HCT116 (cell line): ENCODE measurements around the gene SHISAL1.

Experiments used
- EZH2 ChIP-seq: fragments of 200-600 bp; sonication (generic); IDR thresholded peaks from 2 replicates; pipeline ENCODE4 v1.6.1; 2017; ENCODE audit warnings: antibody characterized with exemption, mixed run types
- POLR2A ChIP-seq: IDR thresholded peaks from 2 replicates; pipeline ENCODE4 v1.7.0; 2011; ENCODE audit warnings: borderline replicate concordance; ENCODE audit not compliant: insufficient read depth, insufficient read length; ENCODE audit errors: extremely low read depth
- REST ChIP-seq: IDR thresholded peaks from 2 replicates; pipeline ENCODE4 v1.6.1; 2012; ENCODE audit warnings: low read depth

DNA sequence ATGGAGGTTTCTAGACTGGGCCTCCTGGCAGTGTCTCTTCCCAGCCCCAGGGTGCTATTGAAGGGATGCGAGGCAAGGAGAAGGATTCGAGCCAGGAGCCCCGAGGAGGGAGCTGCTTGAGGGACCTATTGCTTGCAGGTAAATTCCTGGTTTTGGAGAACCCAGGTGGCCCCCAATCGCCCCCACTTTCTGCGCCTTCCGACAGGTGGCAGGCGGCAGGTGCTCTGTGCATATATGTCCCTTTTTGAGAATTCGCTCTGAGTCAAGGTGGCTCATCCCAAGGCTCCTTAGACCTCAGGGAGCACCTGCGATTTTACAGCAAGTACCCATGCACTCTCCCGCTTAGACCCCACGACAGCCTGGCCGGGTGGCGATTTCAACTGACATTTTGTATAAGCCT lies 40.3 kb upstream of the SHISAL1 start:
- TF ChIP-seq POLR2A, result no peak
- TF ChIP-seq REST, result no peak
- no peak for TF ChIP-seq EZH2
